ENCODE results near the gene DLX5.

- TF ChIP-seq CTCF (IDR thresholded peaks at IDR 0.05) = no peak
- TF ChIP-seq EP300 (IDR thresholded peaks at IDR 0.05) = no peak
- TF ChIP-seq POLR2A (IDR thresholded peaks at IDR 0.05) = no peak
- TF ChIP-seq POLR2AphosphoS5 (IDR thresholded peaks at IDR 0.05) = no peak
Observed at GRCh38 chr7:97021747-97022490, 2.7 kb downstream of the DLX5 start.
